Activated T-helper 1 cell treated with anti-CD3 and anti-CD28 coated beads, Interleukin-12 subunit alpha, Interleukin-12 subunit beta, Interleukin-2, Interleukin-4 antibody, amounts not matched to agents 30 ng/mL and 10 ng/mL and 1 ng/mL, durations not matched to agents 14 hours and 24 hours and 36 hours (primary cell): ENCODE data around the gene NOX5. TPM values are rescaled to one million over a fixed set of nuclear protein-coding genes. Genes with fewer than 3 reads are reported as not detected.

Experiments used
- DNase-seq: peaks from one replicate; pipeline ENCODE4 v3.0.0; 2021; ENCODE audit warnings: low spot score
- H3K27ac Mint-ChIP-seq: one replicate; pipeline ENCODE4 v1.8.0; 2021; ENCODE audit warnings: mild to moderate bottlenecking, mixed read lengths
- H3K27me3 Mint-ChIP-seq: one replicate; pipeline ENCODE4 v1.8.0; 2022; ENCODE audit warnings: mild to moderate bottlenecking, moderate library complexity, mixed read lengths; ENCODE audit not compliant: insufficient read depth
- H3K36me3 Mint-ChIP-seq: one replicate; pipeline ENCODE4 v1.8.0; 2021; ENCODE audit warnings: low read depth, mixed read lengths
- H3K4me1 Mint-ChIP-seq: one replicate; pipeline ENCODE4 v1.8.0; 2021; ENCODE audit warnings: low read depth, mixed read lengths
- H3K4me3 Mint-ChIP-seq: one replicate; pipeline ENCODE4 v1.8.0; 2021; ENCODE audit warnings: mild to moderate bottlenecking, moderate library complexity, mixed read lengths
- H3K9me3 Mint-ChIP-seq: one replicate; pipeline ENCODE4 v1.8.0; 2021; ENCODE audit warnings: mixed read lengths
- intact Hi-C: fragments of 100-400 bp; cut with micrococcal nuclease; formaldehyde crosslinking; loops from one replicate; pipeline ENCODE4 v1.15.1; 2024
- total RNA-seq: library from RNA; stranded (reverse); gene quantifications from 2 replicates; pipeline ENCODE4 v1.2.3, GENCODE V29; 2022

Gene NOX5
- total RNA-seq, 1 donor from 2014 or later: 0.03 TPM

DNA sequence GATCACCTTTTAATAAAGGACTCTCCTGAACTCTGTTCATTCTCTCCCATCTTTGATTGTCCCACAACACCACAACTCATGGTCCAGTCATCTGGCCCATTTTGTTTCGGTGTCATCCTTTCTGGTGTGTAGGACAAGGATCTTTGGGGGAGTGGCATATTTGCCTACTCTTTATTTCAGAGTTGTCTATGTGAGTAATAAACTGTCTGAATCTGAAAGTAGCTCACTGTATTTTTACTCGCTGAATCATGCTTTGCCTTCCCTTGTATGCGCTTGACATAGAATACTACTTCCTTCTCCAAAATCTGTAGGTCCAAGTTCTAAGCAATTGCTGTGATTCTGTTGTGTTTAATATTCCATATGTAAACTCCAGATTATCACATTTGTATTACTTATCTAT is 29.9 kb upstream of the NOX5 start:
- intact Hi-C loops: no loop called here
- H3K4me1 Mint-ChIP-seq: no peaks in the 10 kb centered on the region
- H3K9me3 Mint-ChIP-seq: no peaks in the 10 kb centered on the region
- H3K4me3 Mint-ChIP-seq: no peak overlapping the region
- DNase-seq: no peak
- no peaks in the 10 kb centered on the region for H3K36me3 Mint-ChIP-seq
- H3K27ac Mint-ChIP-seq: no peak overlapping the region
- peaks cover 5% of the 10 kb centered on the region for H3K27me3 Mint-ChIP-seq

DNA sequence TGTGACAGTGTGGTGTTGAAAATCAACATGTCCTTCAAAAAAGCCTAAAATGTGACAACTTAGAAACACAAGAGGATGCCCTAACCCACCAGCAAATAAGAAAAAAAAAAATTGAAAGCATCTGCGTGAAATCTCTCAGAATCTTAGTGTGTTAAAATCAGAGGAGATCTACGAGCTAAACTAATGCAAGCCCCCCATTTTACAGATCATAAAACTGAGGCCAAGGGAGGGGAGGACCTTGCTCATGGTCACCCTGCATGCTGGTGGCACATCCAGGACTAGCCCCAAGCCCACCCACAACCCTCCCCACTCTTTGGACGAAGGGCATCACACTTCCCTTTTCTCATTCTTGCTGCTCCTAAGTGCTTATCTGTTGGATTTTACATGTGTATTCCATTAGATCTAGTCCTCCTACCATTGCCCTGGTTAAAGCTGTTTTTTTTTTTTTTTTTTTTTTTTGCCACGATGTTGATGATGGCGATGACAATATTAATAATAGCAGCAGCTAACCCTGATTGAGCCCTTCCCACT is 29.1 kb upstream of the NOX5 start:
- Mint-ChIP-seq H3K27me3 (peaks cover 5% of the 10 kb centered on the region), H3K36me3 (no peaks in the 10 kb centered on the region), H3K9me3 (no peaks in the 10 kb centered on the region), H3K4me1 (no peaks in the 10 kb centered on the region), H3K27ac (no peak overlapping the region), H3K4me3 (no peak overlapping the region)
- intact Hi-C loops: no loop called here
- no peak for DNase-seq

- no peak for DNase-seq
- H3K4me1 Mint-ChIP-seq: no peaks in the 10 kb centered on the region
- intact Hi-C loops: no loop called here
- no peak overlapping the region for H3K27ac Mint-ChIP-seq
- H3K9me3 Mint-ChIP-seq: no peaks in the 10 kb centered on the region
- no peak overlapping the region for H3K4me3 Mint-ChIP-seq
- H3K36me3 Mint-ChIP-seq: no peaks in the 10 kb centered on the region
- peaks cover 5% of the 10 kb centered on the region for H3K27me3 Mint-ChIP-seq
Observed at GRCh38 chr15:68986322-68986721, 28.2 kb upstream of the NOX5 start.

- Mint-ChIP-seq H3K36me3 (no peaks in the 10 kb centered on the region), H3K27ac (no peak overlapping the region), H3K9me3 (no peaks in the 10 kb centered on the region), H3K4me3 (no peak overlapping the region), H3K27me3 (peaks cover 5% of the 10 kb centered on the region), H3K4me1 (no peaks in the 10 kb centered on the region)
- intact Hi-C loops: no loop called here
- no peak for DNase-seq
Observed at GRCh38 chr15:68987120-68987519, 27.4 kb upstream of the NOX5 start.

DNA sequence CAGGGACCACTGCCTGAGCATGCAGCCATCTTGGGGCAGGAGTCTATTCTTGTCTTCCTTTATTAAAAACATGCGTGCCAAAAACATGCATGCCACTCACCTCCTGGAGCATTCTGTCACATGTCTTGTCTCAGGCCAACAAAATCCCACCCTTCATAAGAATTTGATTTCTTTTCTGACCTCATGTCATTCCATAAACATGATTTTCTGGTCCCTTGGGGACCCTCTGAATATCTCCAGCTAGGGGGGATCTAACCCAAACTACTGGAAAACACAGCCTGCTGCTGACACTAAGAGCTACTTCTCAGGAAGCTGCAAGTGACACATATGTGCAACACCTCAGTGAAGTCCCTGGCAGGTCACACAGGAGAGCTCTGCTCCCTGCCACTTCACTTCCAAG is 26.8 kb upstream of the NOX5 start:
- H3K4me1 Mint-ChIP-seq: no peaks in the 10 kb centered on the region
- H3K27ac Mint-ChIP-seq: no peak overlapping the region
- no peaks in the 10 kb centered on the region for H3K9me3 Mint-ChIP-seq
- no peak overlapping the region for H3K4me3 Mint-ChIP-seq
- no peak for DNase-seq
- peaks cover 5% of the 10 kb centered on the region for H3K27me3 Mint-ChIP-seq
- intact Hi-C loops: no loop called here
- H3K36me3 Mint-ChIP-seq: no peaks in the 10 kb centered on the region

GRCh38 chr15:68989541-68990230 is 24.8 kb upstream of the NOX5 start:
- Mint-ChIP-seq H3K9me3 (no peaks in the 10 kb centered on the region), H3K4me3 (no peak overlapping the region), H3K27ac (no peak overlapping the region), H3K36me3 (no peaks in the 10 kb centered on the region), H3K27me3 (peaks cover 5% of the 10 kb centered on the region), H3K4me1 (no peaks in the 10 kb centered on the region)
- no peak for DNase-seq
- intact Hi-C loops: no loop called here

GRCh38 chr15:68990231-68990991 is 24.1 kb upstream of the NOX5 start:
- Mint-ChIP-seq H3K27ac (no peak overlapping the region), H3K27me3 (peaks cover 7% of the 10 kb centered on the region), H3K9me3 (no peaks in the 10 kb centered on the region), H3K36me3 (no peaks in the 10 kb centered on the region), H3K4me3 (no peak overlapping the region), H3K4me1 (no peaks in the 10 kb centered on the region)
- DNase-seq: no peak
- intact Hi-C loops: no loop called here

- no peak for DNase-seq
- Mint-ChIP-seq H3K36me3 (no peaks in the 10 kb centered on the region), H3K4me3 (no peak overlapping the region), H3K27me3 (peaks cover 6% of the 10 kb centered on the region), H3K4me1 (no peaks in the 10 kb centered on the region), H3K9me3 (no peaks in the 10 kb centered on the region), H3K27ac (no peak overlapping the region)
- intact Hi-C loops: no loop called here
Observed at GRCh38 chr15:68990992-68991500, 23.4 kb upstream of the NOX5 start.

DNA sequence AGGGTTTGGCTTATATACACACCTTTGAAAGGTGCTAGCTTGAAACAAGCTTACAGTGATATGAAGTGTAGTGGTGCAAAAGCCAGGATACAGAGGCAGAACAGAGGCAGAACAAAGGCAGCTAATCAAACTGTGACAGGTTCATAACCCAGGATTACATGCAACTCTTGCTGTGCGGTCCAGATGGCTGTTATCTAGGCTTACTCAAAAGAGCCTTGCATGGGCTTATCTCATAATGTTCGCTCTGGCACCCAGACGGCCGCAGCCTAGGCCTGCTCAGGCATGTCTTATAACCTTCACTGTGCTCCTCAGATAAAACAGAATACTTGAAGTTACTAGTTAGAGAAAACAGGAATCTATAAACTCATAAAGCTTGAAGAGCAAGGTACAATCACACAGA is 22.8 kb upstream of the NOX5 start:
- Mint-ChIP-seq H3K27me3 (peaks cover 6% of the 10 kb centered on the region), H3K27ac (no peak overlapping the region), H3K4me1 (no peaks in the 10 kb centered on the region), H3K36me3 (no peaks in the 10 kb centered on the region), H3K4me3 (no peak overlapping the region), H3K9me3 (no peaks in the 10 kb centered on the region)
- no peak for DNase-seq
- intact Hi-C loops: no loop called here

GRCh38 chr15:68992696-68993095 is 21.8 kb upstream of the NOX5 start:
- H3K27ac Mint-ChIP-seq: no peak overlapping the region
- H3K9me3 Mint-ChIP-seq: no peaks in the 10 kb centered on the region
- no peaks in the 10 kb centered on the region for H3K4me1 Mint-ChIP-seq
- intact Hi-C loops: no loop called here
- no peak for DNase-seq
- peaks cover 3% of the 10 kb centered on the region for H3K27me3 Mint-ChIP-seq
- H3K4me3 Mint-ChIP-seq: no peak overlapping the region
- H3K36me3 Mint-ChIP-seq: no peaks in the 10 kb centered on the region

- no peak for DNase-seq
- intact Hi-C loops: no loop called here
- H3K9me3 Mint-ChIP-seq: no peaks in the 10 kb centered on the region
- H3K4me1 Mint-ChIP-seq: no peaks in the 10 kb centered on the region
- no peak overlapping the region for H3K27ac Mint-ChIP-seq
- no peaks in the 10 kb centered on the region for H3K36me3 Mint-ChIP-seq
- H3K27me3 Mint-ChIP-seq: peaks cover 3% of the 10 kb centered on the region
- no peak overlapping the region for H3K4me3 Mint-ChIP-seq
Observed at GRCh38 chr15:68993276-68993675, 21.2 kb upstream of the NOX5 start.

DNA sequence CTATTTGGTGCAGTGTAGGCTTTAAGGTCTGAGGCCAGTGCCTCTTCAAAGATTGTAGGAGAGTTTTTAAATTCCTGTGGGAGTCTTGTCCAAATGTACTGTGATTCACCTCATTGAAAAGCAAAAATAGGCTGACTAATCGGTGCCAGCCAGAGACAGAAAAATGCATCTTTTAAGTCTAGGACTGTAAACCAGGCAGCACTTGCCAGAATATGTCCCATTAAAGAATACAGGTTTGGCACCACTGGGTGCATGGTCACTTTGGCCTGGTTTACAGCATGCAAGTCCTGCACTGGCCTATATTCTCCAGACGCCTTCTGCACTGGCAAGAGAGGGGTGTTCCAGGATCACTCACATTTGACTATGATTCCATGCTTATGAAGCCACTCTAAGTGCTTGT is 20.3 kb upstream of the NOX5 start:
- Mint-ChIP-seq H3K9me3 (no peaks in the 10 kb centered on the region), H3K4me1 (no peaks in the 10 kb centered on the region), H3K36me3 (no peaks in the 10 kb centered on the region), H3K27me3 (peaks cover 3% of the 10 kb centered on the region), H3K4me3 (no peak overlapping the region), H3K27ac (no peak overlapping the region)
- DNase-seq: no peak
- intact Hi-C loops: no loop called here

GRCh38 chr15:68994981-68995761 is 19.3 kb upstream of the NOX5 start:
- no peaks in the 10 kb centered on the region for H3K9me3 Mint-ChIP-seq
- no peak overlapping the region for H3K4me3 Mint-ChIP-seq
- DNase-seq: no peak
- H3K4me1 Mint-ChIP-seq: no peaks in the 10 kb centered on the region
- no peak overlapping the region for H3K27ac Mint-ChIP-seq
- intact Hi-C loops: no loop called here
- H3K27me3 Mint-ChIP-seq: peaks cover 4% of the 10 kb centered on the region
- H3K36me3 Mint-ChIP-seq: no peaks in the 10 kb centered on the region
